Fibroblast of pulmonary artery (primary cell): Measurements from ENCODE around the gene EBP.
A peak's percentile ranks its signal among the peaks of the same experiment; 100 is the strongest.

Source experiments
- DNase-seq: peaks from one replicate; pipeline ENCODE4 v3.0.0-alpha.2; 2010; ENCODE audit warnings: low read depth
- H3K4me3 ChIP-seq: replicated peaks from 2 replicates; pipeline ENCODE4 v1.5.1; 2011; ENCODE audit warnings: low read depth, mild to moderate bottlenecking, control low read depth, low read length, moderate library complexity
- CTCF ChIP-seq: IDR thresholded peaks from 2 replicates; pipeline ENCODE4 v1.5.1; 2011; ENCODE audit warnings: mild to moderate bottlenecking, control low read depth, low read length, inconsistent platforms; ENCODE audit errors: missing control alignments

EBP gene

GRCh38 chrX:48475296-48475695 is 46.3 kb upstream of the EBP start:
- H3K4me3 ChIP-seq, result peak overlapping the region; percentile 79
- TF ChIP-seq CTCF, result no peak
- DNase-seq, result no peak

GRCh38 chrX:48475774-48476577 is 45.6 kb upstream of the EBP start, which contains the start of gene FTSJ1:
Gene FTSJ1 (plus strand): TSS chrX:48476199. CDS start chrX:48478048, 1,849 bp downstream.
- H3K4me3 ChIP-seq, result peak within 1 kb of the TSS; percentile 79
- DNase-seq, result peak; percentile 94
- no peak for TF ChIP-seq CTCF

- H3K4me3 ChIP-seq, result peak overlapping the region; percentile 79
- no peak for DNase-seq
- no peak for TF ChIP-seq CTCF
These were observed 44.7 kb upstream of the EBP start for GRCh38 chrX:48476919-48477318.

GRCh38 chrX:48477960-48478755 is 43.5 kb upstream of the EBP start:
- TF ChIP-seq CTCF, result no peak
- H3K4me3 ChIP-seq, result no peak overlapping the region
- no peak for DNase-seq

GRCh38 chrX:48478806-48479205 is 42.8 kb upstream of the EBP start:
- no peak for DNase-seq
- no peak for TF ChIP-seq CTCF
- no peak overlapping the region for H3K4me3 ChIP-seq

- no peak for TF ChIP-seq CTCF
- DNase-seq, result no peak
- H3K4me3 ChIP-seq, result no peak overlapping the region
These were observed 41.5 kb upstream of the EBP start for GRCh38 chrX:48480142-48480541.
